ENCODE measurements around the gene DONSON. TPM values are rescaled to one million over a fixed set of nuclear protein-coding genes. Genes with fewer than 3 reads are reported as not detected.
A peak's percentile ranks its signal among the peaks of the same experiment; 100 is the strongest.

Gene DONSON
- polyA plus RNA-seq, 2 of the 4 experiments (the other 2 are of a cell fraction): 20.7 to 32.0 TPM

DNA sequence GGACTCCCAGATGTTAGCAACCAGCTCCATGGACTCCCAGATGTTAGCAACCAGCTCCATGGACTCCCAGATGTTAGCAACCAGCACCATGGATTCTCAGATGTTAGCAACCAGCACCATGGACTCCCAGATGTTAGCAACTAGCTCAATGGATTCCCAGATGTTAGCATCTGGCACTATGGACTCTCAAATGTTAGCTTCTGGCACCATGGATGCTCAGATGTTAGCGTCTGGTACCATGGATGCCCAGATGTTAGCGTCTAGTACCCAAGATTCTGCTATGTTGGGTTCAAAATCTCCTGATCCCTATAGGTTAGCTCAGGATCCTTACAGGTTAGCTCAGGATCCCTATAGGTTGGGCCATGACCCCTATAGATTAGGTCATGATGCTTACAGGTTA lies 36.8 kb downstream of the DONSON start (continued):
- TF ChIP-seq GATA3 (IDR thresholded peaks at IDR 0.05; ENCODE audit: borderline replicate concordance) (no peak), HDAC2 (IDR thresholded peaks at IDR 0.05) (no peak)

DNA sequence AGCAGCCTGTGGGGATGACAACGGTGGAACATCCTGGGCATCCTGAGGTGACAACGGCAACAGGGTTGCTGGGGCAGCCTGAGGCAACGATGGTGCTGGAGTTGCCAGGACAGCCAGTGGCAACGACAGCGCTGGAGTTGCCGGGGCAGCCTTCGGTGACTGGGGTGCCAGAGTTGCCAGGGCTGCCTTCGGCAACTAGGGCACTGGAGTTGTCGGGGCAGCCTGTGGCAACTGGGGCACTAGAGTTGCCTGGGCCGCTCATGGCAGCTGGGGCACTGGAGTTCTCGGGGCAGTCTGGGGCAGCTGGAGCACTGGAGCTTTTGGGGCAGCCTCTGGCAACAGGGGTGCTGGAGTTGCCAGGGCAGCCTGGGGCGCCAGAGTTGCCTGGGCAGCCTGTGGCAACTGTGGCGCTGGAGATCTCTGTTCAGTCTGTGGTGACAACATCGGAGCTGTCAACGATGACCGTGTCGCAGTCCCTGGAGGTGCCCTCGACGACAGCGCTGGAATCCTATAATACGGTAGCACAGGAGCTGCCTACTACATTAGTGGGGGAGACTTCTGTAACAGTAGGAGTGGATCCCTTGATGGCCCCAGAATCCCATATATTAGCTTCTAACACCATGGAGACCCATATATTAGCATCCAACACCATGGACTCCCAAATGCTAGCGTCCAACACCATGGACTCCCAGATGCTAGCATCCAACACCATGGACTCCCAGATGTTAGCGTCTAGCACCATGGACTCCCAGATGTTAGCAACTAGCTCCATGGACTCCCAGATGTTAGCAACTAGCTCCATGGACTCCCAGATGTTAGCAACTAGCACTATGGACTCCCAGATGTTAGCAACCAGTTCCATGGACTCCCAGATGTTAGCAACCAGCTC lies 37.5 kb downstream of the DONSON start:
- TF ChIP-seq TFCP2L1 (CRISPR knock-in tag; IDR thresholded peaks at IDR 0.05): no peak
- TF ChIP-seq, protein P1, sequence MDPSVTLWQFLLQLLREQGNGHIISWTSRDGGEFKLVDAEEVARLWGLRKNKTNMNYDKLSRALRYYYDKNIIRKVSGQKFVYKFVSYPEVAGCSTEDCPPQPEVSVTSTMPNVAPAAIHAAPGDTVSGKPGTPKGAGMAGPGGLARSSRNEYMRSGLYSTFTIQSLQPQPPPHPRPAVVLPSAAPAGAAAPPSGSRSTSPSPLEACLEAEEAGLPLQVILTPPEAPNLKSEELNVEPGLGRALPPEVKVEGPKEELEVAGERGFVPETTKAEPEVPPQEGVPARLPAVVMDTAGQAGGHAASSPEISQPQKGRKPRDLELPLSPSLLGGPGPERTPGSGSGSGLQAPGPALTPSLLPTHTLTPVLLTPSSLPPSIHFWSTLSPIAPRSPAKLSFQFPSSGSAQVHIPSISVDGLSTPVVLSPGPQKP (IDR thresholded peaks at IDR 0.05; ENCODE audit: low read depth, low read length): no peak
- TF ChIP-seq, protein P2, sequence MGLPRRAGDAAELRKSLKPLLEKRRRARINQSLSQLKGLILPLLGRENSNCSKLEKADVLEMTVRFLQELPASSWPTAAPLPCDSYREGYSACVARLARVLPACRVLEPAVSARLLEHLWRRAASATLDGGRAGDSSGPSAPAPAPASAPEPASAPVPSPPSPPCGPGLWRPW (IDR thresholded peaks at IDR 0.05): no peak
- TF ChIP-seq NFE2L2 (conservative IDR thresholded peaks at IDR 0.05; ENCODE audit: low read length): no peak
- TF ChIP-seq TP53 (CRISPR knock-in tag; IDR thresholded peaks at IDR 0.05): no peak
- TF ChIP-seq, protein P3, sequence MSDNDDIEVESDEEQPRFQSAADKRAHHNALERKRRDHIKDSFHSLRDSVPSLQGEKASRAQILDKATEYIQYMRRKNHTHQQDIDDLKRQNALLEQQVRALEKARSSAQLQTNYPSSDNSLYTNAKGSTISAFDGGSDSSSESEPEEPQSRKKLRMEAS (IDR thresholded peaks at IDR 0.05): no peak
- no peak for TF ChIP-seq MAZ (IDR thresholded peaks at IDR 0.05; ENCODE audit: borderline replicate concordance, low read depth, low read length)
- TF ChIP-seq JUN (IDR thresholded peaks at IDR 0.05): no peak
- no peak for TF ChIP-seq ZNF302 (CRISPR knock-in tag; IDR thresholded peaks at IDR 0.05)
- no peak for TF ChIP-seq FOSL2 (IDR thresholded peaks at IDR 0.05)
- no peak for TF ChIP-seq FOSL2 (CRISPR knock-in tag; IDR thresholded peaks at IDR 0.05)
- TF ChIP-seq PHF8 (IDR thresholded peaks at IDR 0.05; ENCODE audit: borderline replicate concordance, low read depth): no peak
- TF ChIP-seq CBX8 (IDR thresholded peaks at IDR 0.05): no peak
- no peak for TF ChIP-seq GATA3 (IDR thresholded peaks at IDR 0.05; ENCODE audit: borderline replicate concordance)
- Histone ChIP-seq H3K4me1 (no peaks in the 10 kb centered on the region; the same call in 2 of the 3 replicates), H3K4me2 (no peak overlapping the region), H3K4me3 (no peak overlapping the region), H3K27ac (no peak overlapping the region), H3K9me3 (no peaks in the 10 kb centered on the region)
- FAIRE-seq (no peak), DNase-seq (ENCODE audit: low read depth in 1 of 2, low spot score in 1 of 2) (no peak), ATAC-seq (no peak; a peak in 2 of 6 replicates)
- WGBS (ENCODE audit: missing lambda C conversion rate): 97% methylated on average over 13 of the region's 23 CpGs
- ChIA-PET CTCF (interaction anchor here (1.2 to 1.3 kb wide), 2 partner anchors 19 to 54 kb away, joined by 3 to 4 read pairs; no protein-coding TSS in a partner anchor), POLR2A (interaction anchor here (0.5 kb wide), 1 partner anchor 20 kb away, joined by 4 read pairs; no protein-coding TSS in a partner anchor)

DNA sequence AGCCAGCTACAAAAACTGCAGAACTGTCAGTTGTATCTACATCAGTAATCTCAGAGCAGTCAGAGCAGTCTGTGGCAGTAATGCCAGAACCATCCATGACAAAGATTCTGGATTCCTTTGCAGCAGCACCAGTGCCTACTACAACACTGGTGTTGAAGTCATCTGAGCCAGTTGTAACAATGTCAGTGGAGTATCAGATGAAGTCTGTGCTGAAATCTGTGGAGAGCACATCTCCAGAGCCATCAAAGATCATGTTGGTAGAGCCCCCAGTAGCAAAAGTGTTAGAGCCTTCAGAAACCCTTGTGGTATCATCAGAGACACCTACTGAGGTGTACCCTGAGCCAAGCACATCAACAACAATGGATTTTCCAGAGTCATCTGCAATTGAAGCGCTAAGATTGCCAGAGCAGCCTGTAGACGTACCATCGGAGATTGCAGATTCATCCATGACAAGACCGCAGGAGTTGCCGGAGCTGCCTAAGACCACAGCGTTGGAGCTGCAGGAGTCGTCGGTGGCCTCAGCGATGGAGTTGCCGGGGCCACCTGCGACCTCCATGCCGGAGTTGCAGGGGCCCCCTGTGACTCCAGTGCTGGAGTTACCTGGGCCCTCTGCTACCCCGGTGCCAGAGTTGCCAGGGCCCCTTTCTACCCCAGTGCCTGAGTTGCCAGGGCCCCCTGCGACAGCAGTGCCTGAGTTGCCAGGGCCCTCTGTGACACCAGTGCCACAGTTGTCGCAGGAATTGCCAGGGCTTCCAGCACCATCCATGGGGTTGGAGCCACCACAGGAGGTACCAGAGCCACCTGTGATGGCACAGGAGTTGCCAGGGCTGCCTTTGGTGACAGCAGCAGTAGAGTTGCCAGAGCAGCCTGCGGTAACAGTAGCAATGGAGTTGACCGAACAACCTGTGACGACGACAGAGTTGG lies 38.4 kb downstream of the DONSON start:
- no peak overlapping the region for H3K4me2 ChIP-seq
- DNase-seq (ENCODE audit: low read depth in 1 of 2, low spot score in 1 of 2) (no peak), FAIRE-seq (no peak), ATAC-seq (no peak)
- no peak overlapping the region for H3K4me3 ChIP-seq
- 94% methylated on average over 11 of the region's 19 CpGs for WGBS (ENCODE audit: missing lambda C conversion rate)
- CTCF ChIA-PET: interaction anchor here (1.3 kb wide), 1 partner anchor 20 kb away, joined by 3 read pairs; no protein-coding TSS in a partner anchor
- no peak for TF ChIP-seq NFE2L2 (conservative IDR thresholded peaks at IDR 0.05; ENCODE audit: low read length)
- no peak for TF ChIP-seq FOSL2 (IDR thresholded peaks at IDR 0.05)
- TF ChIP-seq FOSL2 (CRISPR knock-in tag; IDR thresholded peaks at IDR 0.05): no peak
- TF ChIP-seq ESRRA (IDR thresholded peaks at IDR 0.05; ENCODE audit: borderline replicate concordance, low read length): no peak
- POLR2A ChIA-PET: no interaction called here
- H3K4me1 ChIP-seq: peaks cover 7% of the 10 kb centered on the region; the same call in 2 of the 3 replicates
- H3K27ac ChIP-seq: no peak overlapping the region
- no peaks in the 10 kb centered on the region for H3K9me3 ChIP-seq

DNA sequence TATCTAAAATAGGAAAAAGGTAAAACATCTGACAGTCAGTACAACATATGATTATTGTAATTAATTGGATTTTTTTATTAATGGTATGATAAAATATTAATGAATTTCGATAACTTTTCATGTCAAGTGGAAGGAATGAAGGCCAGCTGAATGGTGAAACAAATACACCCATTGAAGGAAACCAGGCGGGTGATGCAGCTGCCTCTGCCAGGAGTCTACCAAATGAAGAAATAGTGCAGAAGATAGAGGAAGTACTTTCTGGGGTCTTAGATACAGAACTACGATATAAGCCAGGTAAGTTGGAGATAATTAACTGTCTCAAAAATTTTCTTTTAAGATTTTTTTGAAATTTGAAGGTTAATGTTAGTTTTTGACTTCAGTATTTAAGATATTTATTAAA lies 42.4 kb downstream of the DONSON start:
- no peak for ATAC-seq
- ChIA-PET CTCF (no interaction called here), POLR2A (no interaction called here)
- Histone ChIP-seq H3K4me3 (no peak overlapping the region), H3K4me1 (peaks cover 9% of the 10 kb centered on the region; the same call in 2 of the 3 replicates), H3K27ac (no peak overlapping the region), H3K4me2 (peak overlapping the region; percentile 83; the same call in 2 of the 3 replicates), H3K9me3 (no peaks in the 10 kb centered on the region)
- no peak for FAIRE-seq
- DNase-seq (ENCODE audit: low read depth in 1 of 2, low spot score in 1 of 2): no peak
- WGBS (ENCODE audit: missing lambda C conversion rate): 81% methylated on average over 3 of the region's 3 CpGs
- no peak for TF ChIP-seq TP53 (CRISPR knock-in tag; IDR thresholded peaks at IDR 0.05)
- TF ChIP-seq RAD21 (conservative IDR thresholded peaks at IDR 0.05 in 1 of 2, IDR thresholded peaks at IDR 0.05 in 1 of 2): no peak
- no peak for TF ChIP-seq RNF2 (IDR thresholded peaks at IDR 0.05; ENCODE audit: borderline replicate concordance, low read depth)
- no peak for TF ChIP-seq GATA3 (IDR thresholded peaks at IDR 0.05; ENCODE audit: borderline replicate concordance)
- TF ChIP-seq, protein P4, sequence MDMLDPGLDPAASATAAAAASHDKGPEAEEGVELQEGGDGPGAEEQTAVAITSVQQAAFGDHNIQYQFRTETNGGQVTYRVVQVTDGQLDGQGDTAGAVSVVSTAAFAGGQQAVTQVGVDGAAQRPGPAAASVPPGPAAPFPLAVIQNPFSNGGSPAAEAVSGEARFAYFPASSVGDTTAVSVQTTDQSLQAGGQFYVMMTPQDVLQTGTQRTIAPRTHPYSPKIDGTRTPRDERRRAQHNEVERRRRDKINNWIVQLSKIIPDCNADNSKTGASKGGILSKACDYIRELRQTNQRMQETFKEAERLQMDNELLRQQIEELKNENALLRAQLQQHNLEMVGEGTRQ (IDR thresholded peaks at IDR 0.05): no peak
- no peak for TF ChIP-seq JUNB (IDR thresholded peaks at IDR 0.05)
- TF ChIP-seq, protein P5, sequence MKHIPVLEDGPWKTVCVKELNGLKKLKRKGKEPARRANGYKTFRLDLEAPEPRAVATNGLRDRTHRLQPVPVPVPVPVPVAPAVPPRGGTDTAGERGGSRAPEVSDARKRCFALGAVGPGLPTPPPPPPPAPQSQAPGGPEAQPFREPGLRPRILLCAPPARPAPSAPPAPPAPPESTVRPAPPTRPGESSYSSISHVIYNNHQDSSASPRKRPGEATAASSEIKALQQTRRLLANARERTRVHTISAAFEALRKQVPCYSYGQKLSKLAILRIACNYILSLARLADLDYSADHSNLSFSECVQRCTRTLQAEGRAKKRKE (CRISPR knock-in tag; IDR thresholded peaks at IDR 0.05; ENCODE audit: low read depth): no peak
- no peak for TF ChIP-seq NFE2L2 (conservative IDR thresholded peaks at IDR 0.05; ENCODE audit: low read length)
- no peak for TF ChIP-seq MAFK (IDR thresholded peaks at IDR 0.05; ENCODE audit: partially characterized antibody)
- no peak for TF ChIP-seq HOXB13 (CRISPR knock-in tag; IDR thresholded peaks at IDR 0.05; ENCODE audit: low read depth)
- no peak for TF ChIP-seq POLR2A (IDR thresholded peaks at IDR 0.05; ENCODE audit: low read length)
- TF ChIP-seq, protein P6, sequence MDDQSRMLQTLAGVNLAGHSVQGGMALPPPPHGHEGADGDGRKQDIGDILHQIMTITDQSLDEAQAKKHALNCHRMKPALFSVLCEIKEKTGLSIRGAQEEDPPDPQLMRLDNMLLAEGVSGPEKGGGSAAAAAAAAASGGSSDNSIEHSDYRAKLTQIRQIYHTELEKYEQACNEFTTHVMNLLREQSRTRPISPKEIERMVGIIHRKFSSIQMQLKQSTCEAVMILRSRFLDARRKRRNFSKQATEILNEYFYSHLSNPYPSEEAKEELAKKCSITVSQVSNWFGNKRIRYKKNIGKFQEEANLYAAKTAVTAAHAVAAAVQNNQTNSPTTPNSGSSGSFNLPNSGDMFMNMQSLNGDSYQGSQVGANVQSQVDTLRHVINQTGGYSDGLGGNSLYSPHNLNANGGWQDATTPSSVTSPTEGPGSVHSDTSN (IDR thresholded peaks at IDR 0.05): no peak
